ENCODE results near the gene NPIPB6.

DNA sequence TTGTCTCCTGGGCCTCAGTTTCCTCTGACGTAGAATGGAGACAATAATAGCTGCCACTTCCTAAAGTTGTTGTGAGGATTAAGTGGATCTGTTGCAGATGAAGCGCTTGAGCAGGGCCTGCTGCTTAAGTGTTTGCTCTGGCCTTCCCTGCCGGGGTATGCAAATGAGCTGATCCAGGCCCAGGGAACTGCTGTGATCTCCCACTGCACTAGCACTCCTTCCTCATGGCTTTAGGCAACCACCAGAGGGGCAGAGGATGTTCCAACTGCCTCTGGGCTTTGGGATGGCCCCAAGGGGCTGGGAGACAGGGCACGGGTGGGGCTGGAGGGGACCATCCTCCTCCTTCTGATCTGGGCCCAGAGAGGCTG is 64.8 kb downstream of the NPIPB6 start:
- TF ChIP-seq, protein P1, sequence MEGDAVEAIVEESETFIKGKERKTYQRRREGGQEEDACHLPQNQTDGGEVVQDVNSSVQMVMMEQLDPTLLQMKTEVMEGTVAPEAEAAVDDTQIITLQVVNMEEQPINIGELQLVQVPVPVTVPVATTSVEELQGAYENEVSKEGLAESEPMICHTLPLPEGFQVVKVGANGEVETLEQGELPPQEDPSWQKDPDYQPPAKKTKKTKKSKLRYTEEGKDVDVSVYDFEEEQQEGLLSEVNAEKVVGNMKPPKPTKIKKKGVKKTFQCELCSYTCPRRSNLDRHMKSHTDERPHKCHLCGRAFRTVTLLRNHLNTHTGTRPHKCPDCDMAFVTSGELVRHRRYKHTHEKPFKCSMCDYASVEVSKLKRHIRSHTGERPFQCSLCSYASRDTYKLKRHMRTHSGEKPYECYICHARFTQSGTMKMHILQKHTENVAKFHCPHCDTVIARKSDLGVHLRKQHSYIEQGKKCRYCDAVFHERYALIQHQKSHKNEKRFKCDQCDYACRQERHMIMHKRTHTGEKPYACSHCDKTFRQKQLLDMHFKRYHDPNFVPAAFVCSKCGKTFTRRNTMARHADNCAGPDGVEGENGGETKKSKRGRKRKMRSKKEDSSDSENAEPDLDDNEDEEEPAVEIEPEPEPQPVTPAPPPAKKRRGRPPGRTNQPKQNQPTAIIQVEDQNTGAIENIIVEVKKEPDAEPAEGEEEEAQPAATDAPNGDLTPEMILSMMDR (conservative IDR thresholded peaks at IDR 0.05; ENCODE audit: low read depth, low read length), result no peak
- TF ChIP-seq EZH2 (IDR thresholded peaks at IDR 0.05; ENCODE audit: borderline replicate concordance, low read depth, low read length, poor library complexity, severe bottlenecking), result no peak
